HepG2 (cell line): ENCODE data around the gene GMPPA. TPM values are rescaled to one million over a fixed set of nuclear protein-coding genes. Genes with fewer than 3 reads are reported as not detected.

ENCODE experiments used
- ATAC-seq: fragments of 200-7000 bp; cut with Tn5 transposase; 3 replicates; pipeline ENCODE4 v1.9.1; 2020; ENCODE audit warnings: mild to moderate bottlenecking, moderate library complexity
- BruUV-seq: library from RNA; stranded (reverse); fragments of 400-500 nt; replicated peaks from 2 replicates; lab custom pipeline; 2021; lab: Mats Ljungman, UMichigan
- CTCF ChIA-PET: fragments of 300-600 bp; formaldehyde crosslinking; extraction: SDS; loops from one replicate; lab custom pipeline; 2021; ENCODE audit warnings: low total read pairs, inconsistent platforms, low intra/inter-chr PET ratio; lab: Yijun Ruan, JAX
- POLR2A ChIA-PET: fragments of 350-600 bp; sonication (Branson Sonifier 250); formaldehyde crosslinking; loops from one replicate; lab custom pipeline; 2020; ENCODE audit warnings: antibody characterized with exemption, inconsistent platforms; lab: Yijun Ruan, JAX
- DNase-seq: peaks from one replicate; pipeline ENCODE4 v3.0.0-alpha.2; 2015; ENCODE audit warnings: low spot score
- FAIRE-seq: peaks from 3 replicates; lab custom pipeline; 2011; peaks lifted over from hg19 to GRCh38; lab: Jason Lieb, UNC
- H2AFZ ChIP-seq: one replicate; pipeline ENCODE4 v1.6.1; 2011; ENCODE audit warnings: low read length, inconsistent platforms
- H3K27ac ChIP-seq: fragments of 300-600 bp; 3 replicates; pipeline ENCODE4 v1.8.0; 2011; ENCODE audit warnings: mixed run types, mild to moderate bottlenecking, mixed read lengths, low read length, inconsistent platforms; ENCODE audit not compliant: insufficient read depth; ENCODE audit errors: extremely low read length
- H3K27me3 ChIP-seq, 2 experiments: fragments of 200-600 bp in 1 of 2; 2 replicates in 1 of 2; 3 replicates in 1 of 2; pipeline versions ENCODE4 v1.6.0 to v1.8.0; 2011; ENCODE audit warnings: low read length in 2 of 2, mild to moderate bottlenecking in 2 of 2, moderate library complexity in 2 of 2, inconsistent platforms in 1 of 2; ENCODE audit not compliant: insufficient read depth in 2 of 2, control insufficient read depth in 1 of 2
- H3K36me3 ChIP-seq, 2 experiments: fragments of 200-600 bp in 1 of 2; replicated peaks in 1 of 2; 2 replicates in 1 of 2; 3 replicates in 1 of 2; pipeline versions ENCODE4 v1.5.1 to v1.8.0; 2011; ENCODE audit warnings: low read length in 2 of 2, inconsistent platforms in 1 of 2; ENCODE audit not compliant: insufficient read depth in 2 of 2, control insufficient read depth in 1 of 2
- H3K4me1 ChIP-seq: 2 replicates; pipeline ENCODE4 v1.5.1; 2012; ENCODE audit warnings: low read length, inconsistent platforms; ENCODE audit not compliant: insufficient read depth
- H3K4me2 ChIP-seq: 2 replicates; pipeline ENCODE4 v1.6.0; 2011; ENCODE audit warnings: low read depth, low read length, inconsistent platforms
- H3K4me3 ChIP-seq, 3 experiments: fragments of 200-600 bp in 1 of 3; sonication (generic), shearing (Covaris generic) in 1 of 3; replicated peaks in 1 of 3; 2 replicates each; pipeline ENCODE4 v1.5.1; 2011 to 2016; ENCODE audit warnings: low read length in 3 of 3, inconsistent platforms in 2 of 3, low read depth in 2 of 3, mild to moderate bottlenecking in 2 of 3, control low read depth in 1 of 3, mixed read lengths in 1 of 3; ENCODE audit not compliant: insufficient read depth in 1 of 3
- H3K79me2 ChIP-seq: one replicate; pipeline ENCODE4 v1.6.1; 2011; ENCODE audit warnings: low read length, inconsistent platforms; ENCODE audit not compliant: insufficient read depth
- H3K9ac ChIP-seq: 2 replicates; pipeline ENCODE4 v1.6.0; 2011; ENCODE audit warnings: mild to moderate bottlenecking, low read depth, low read length, inconsistent platforms; ENCODE audit not compliant: insufficient read depth
- H3K9me3 ChIP-seq: 2 replicates; pipeline ENCODE4 v1.5.1; 2012; ENCODE audit warnings: mild to moderate bottlenecking, low read length
- H4K20me1 ChIP-seq: 2 replicates; pipeline ENCODE4 v1.6.0; 2011; ENCODE audit warnings: inconsistent platforms, mild to moderate bottlenecking, low read length, moderate library complexity; ENCODE audit not compliant: insufficient read depth
- ATF5 ChIP-seq: sonication (generic); formaldehyde crosslinking; IDR thresholded peaks from 2 replicates; pipeline ENCODE4 v1.4.0; 2020; ENCODE audit warnings: mild to moderate bottlenecking, low read depth, missing genetic modification reagents
- CCAR2 ChIP-seq: fragments of 200-400 bp; formaldehyde crosslinking; optimal IDR thresholded peaks from 2 replicates; pipeline ENCODE3; 2018; ENCODE audit warnings: low read depth, mild to moderate bottlenecking, low read length, moderate library complexity
- DPF2 ChIP-seq: sonication (generic); formaldehyde crosslinking; IDR thresholded peaks from 2 replicates; pipeline ENCODE4 v1.4.0; 2020; ENCODE audit warnings: mild to moderate bottlenecking, low read depth, missing genetic modification reagents, borderline replicate concordance
- FOXA3 ChIP-seq: IDR thresholded peaks from 2 replicates; pipeline ENCODE4 v1.6.1; 2016; ENCODE audit warnings: missing genetic modification reagents, missing compliant biosample characterization
- IRF9 ChIP-seq: sonication (generic); formaldehyde crosslinking; IDR thresholded peaks from 2 replicates; pipeline ENCODE4 v1.8.0; 2022; ENCODE audit warnings: missing genetic modification reagents, mild to moderate bottlenecking, borderline replicate concordance
- KDM3A ChIP-seq: IDR thresholded peaks from 2 replicates; pipeline ENCODE4 v1.6.1; 2018; ENCODE audit warnings: low read depth, missing compliant biosample characterization
- KIAA2018 ChIP-seq: sonication (generic); formaldehyde crosslinking; IDR thresholded peaks from 2 replicates; pipeline ENCODE4 v1.5.0; 2020; ENCODE audit warnings: mild to moderate bottlenecking, missing genetic modification reagents, borderline replicate concordance
- MAFF ChIP-seq: IDR thresholded peaks from 2 replicates; pipeline ENCODE4 v1.6.1; 2011; ENCODE audit warnings: low read depth, low read length, improper control_type of control experiment
- PRPF4 ChIP-seq: fragments of 200-400 bp; formaldehyde crosslinking; IDR thresholded peaks from 2 replicates; pipeline ENCODE4 v1.6.1; 2016; ENCODE audit warnings: low read length, low read depth; ENCODE audit not compliant: poor library complexity, severe bottlenecking
- YEATS2 ChIP-seq: sonication (generic); formaldehyde crosslinking; IDR thresholded peaks from 2 replicates; pipeline ENCODE4 v1.4.0; 2020; ENCODE audit warnings: missing genetic modification reagents, borderline replicate concordance
- ZNF292 ChIP-seq: sonication (generic); formaldehyde crosslinking; IDR thresholded peaks from 2 replicates; pipeline ENCODE4 v1.8.1; 2022; ENCODE audit warnings: mild to moderate bottlenecking, low read depth, missing genetic modification reagents, borderline replicate concordance
- ZNF333 ChIP-seq: sonication (generic); formaldehyde crosslinking; IDR thresholded peaks from 2 replicates; pipeline ENCODE4 v1.4.0; 2020; ENCODE audit warnings: mild to moderate bottlenecking, missing genetic modification reagents, borderline replicate concordance
- WGBS: methylation state at CpG from one replicate; pipeline ENCODE4 v1.1.6; 2017; ENCODE audit warnings: low lambda C conversion rate; 5-methylcytosine and 5-hydroxymethylcytosine counted together
- in situ Hi-C: cut with HindIII; loops from 2 replicates; pipeline ENCODE4 v1.10.0; 2017; ENCODE audit warnings: low pct_unique_long_range_greater_than_20kb; ENCODE audit not compliant: extremely low pct_ligation_motif_present
- intact Hi-C: fragments of 100-400 bp; cut with micrococcal nuclease; formaldehyde crosslinking; loops from one replicate; pipeline ENCODE4 v1.10.0; 2022; ENCODE audit not compliant: unreplicated experiment
- polyA plus RNA-seq, 8 experiments: library from polyadenylated mRNA; depleted of rRNA in 3 of 8; stranded (reverse) in 7 of 8; unstranded in 1 of 8; fragments of >200 nt; fragmentation: Illumina TruSeq in 4 of 8; extraction: Trizol in 4 of 8; gene quantifications; 2 replicates each; pipeline versions ENCODE4 v1.2.1 to v1.2.3, GENCODE V29; 2011 to 2016; ENCODE audit warnings: low read depth in 4 of 8, missing spikeins in 1 of 8, mixed read lengths in 1 of 8; ENCODE audit not compliant: insufficient read depth in 1 of 8
- total RNA-seq, 5 experiments: library from RNA; depleted of rRNA; stranded (reverse); fragments of >200 nt; fragmentation: Illumina TruSeq; extraction: Trizol; gene quantifications; 2 replicates each; pipeline ENCODE4 v1.2.3, GENCODE V29; 2016; ENCODE audit warnings: low read depth in 1 of 5

GMPPA gene
- total and polyA plus RNA-seq, 2 of the 13 experiments (the other 11 are each of a cell fraction or from before 2014, with no cell fraction given), result 81.1 to 106 TPM

GRCh38 chr2:219467736-219468075 lies 31.0 kb upstream of the GMPPA start:
- in situ Hi-C loops (no loop called here), intact Hi-C loops (no loop called here)
- ChIA-PET POLR2A (no interaction called here), CTCF (no interaction called here)
- DNase-seq, result no peak
- H3K36me3 ChIP-seq, result no peaks in the 10 kb centered on the region
- no peak overlapping the region for H3K4me2 ChIP-seq
- TF ChIP-seq FOXA3 (CRISPR knock-in tag), result no peak
- no peak for TF ChIP-seq ZNF292
- no peak for TF ChIP-seq IRF9 (CRISPR knock-in tag)
- TF ChIP-seq ATF5 (CRISPR knock-in tag), result no peak
- no peak for TF ChIP-seq ZNF333 (CRISPR knock-in tag)
- no peak for TF ChIP-seq YEATS2
- no peak for TF ChIP-seq DPF2 (CRISPR knock-in tag)
- TF ChIP-seq KDM3A (CRISPR knock-in tag), result no peak
- no peak for TF ChIP-seq KIAA2018 (CRISPR knock-in tag)
- TF ChIP-seq PRPF4, result no peak
- TF ChIP-seq MAFF, result no peak
- TF ChIP-seq CCAR2, result no peak
- no peak overlapping the region for H3K27ac ChIP-seq
- no peak overlapping the region for H2AFZ ChIP-seq
- peaks cover 12 to 82% of the 10 kb centered on the region in 2 experiments; a peak in 4 of 5 replicates for H3K27me3 ChIP-seq
- BruUV-seq, result no TSS peak
- no peak overlapping the region for H3K9ac ChIP-seq
- ATAC-seq, result no peak
- H3K9me3 ChIP-seq, result no peaks in the 10 kb centered on the region
- no peaks in the 10 kb centered on the region for H3K4me1 ChIP-seq
- H3K4me3 ChIP-seq, result no peak overlapping the region
- no peaks in the 10 kb centered on the region for H4K20me1 ChIP-seq
- WGBS, result 11% methylated on average over 2 of the region's 2 CpGs
- no peaks in the 10 kb centered on the region for H3K79me2 ChIP-seq
- no peak for FAIRE-seq
